Right cardiac atrium (tissue), 5 donors: ENCODE measurements around the gene AP2S1. TPM values are rescaled to one million over a fixed set of nuclear protein-coding genes. Genes with fewer than 3 reads are reported as not detected.

Experiments
- ATAC-seq, 2 donors: fragments of 200-7000 bp; cut with Tn5 transposase; one replicate each; pipeline versions ENCODE4 v1.8.0 to v1.9.1; 2020; ENCODE audit warnings: moderate library complexity in 2 of 2, mild to moderate bottlenecking in 1 of 2
- DNase-seq, 3 donors: peaks; one replicate each; pipeline ENCODE4 v3.0.0-alpha.2; 2020
- H3K27ac ChIP-seq: one replicate; pipeline ENCODE4 v1.5.1; 2013; ENCODE audit warnings: mild to moderate bottlenecking, low read length, control low read depth, moderate library complexity
- H3K27me3 ChIP-seq: one replicate; pipeline ENCODE4 v1.6.1; 2013; ENCODE audit not compliant: control insufficient read depth, insufficient read depth
- H3K4me1 ChIP-seq: one replicate; pipeline ENCODE4 v1.6.1; 2013; ENCODE audit warnings: low read length; ENCODE audit not compliant: control insufficient read depth, insufficient read depth
- H3K4me3 ChIP-seq: one replicate; pipeline ENCODE4 v1.5.1; 2013; ENCODE audit warnings: low read length, control low read depth
- H3K9me3 ChIP-seq: one replicate; pipeline ENCODE4 v1.6.1; 2013; ENCODE audit warnings: low read length; ENCODE audit not compliant: control insufficient read depth
- WGBS: extraction: QIAGEN DNeasy Blood & Tissue Kit; methylation state at CpG from one replicate; pipeline ENCODE4 v1.1.7; 2013; 5-methylcytosine and 5-hydroxymethylcytosine counted together
- intact Hi-C, 4 donors: fragments of 100-400 bp; cut with DNase I; formaldehyde crosslinking; loops; one replicate each; pipeline versions ENCODE4 v1.11.0 to v1.14.0; 2022 to 2023
- polyA plus RNA-seq: library from polyadenylated mRNA; stranded (reverse); fragments of 200-250 nt; gene quantifications from one replicate; pipeline ENCODE4 v1.2.3, GENCODE V29; 2013
- total RNA-seq, 4 donors: library from RNA; stranded (reverse); fragmentation: NEBNext Ultra II Directional; extraction: Animal tissue kit (Norgen Biotek cat#: 25700); gene quantifications; one replicate each; pipeline ENCODE4 v1.2.1, GENCODE V29; 2021
- donor health status: healthy with polysubstance abuse.
- donor health status: DM: no; HTN: yes; CAD: no.
- donor health status: DM: no; HTN: no; CAD: no.
- donor health status: DM: no; HTN: yes; CAD: no; lungs with severe emphysema.
- donor health status: DM: yes; HTN: yes; CAD: no.

AP2S1 gene
- total and polyA plus RNA-seq, 5 donors = 83.0 to 102 (median 91.7) TPM

GRCh38 chr19:46841458-46842083 is 9.1 kb downstream of the AP2S1 start:
- Histone ChIP-seq H3K9me3 (no peaks in the 10 kb centered on the region), H3K27me3 (no peaks in the 10 kb centered on the region), H3K4me3 (no peak overlapping the region), H3K4me1 (peaks cover 2% of the 10 kb centered on the region), H3K27ac (peak overlapping the region; percentile 71)
- peak; percentile 80 to 88 (median 88) for DNase-seq
- ATAC-seq = peak; percentile 71 to 73
- WGBS = 42% methylated on average over 12 of the region's 12 CpGs
- intact Hi-C loops = loop anchor here in 3 of 4 donors (2.0 to 10.0 kb wide), 2 partner anchors 85 to 227 kb away; no protein-coding TSS in a partner anchor

- no peaks in the 10 kb centered on the region for H3K27me3 ChIP-seq
- ATAC-seq (peak; percentile 52 to 55), DNase-seq (peak; percentile 47 to 84 (median 76))
- H3K9me3 ChIP-seq = no peaks in the 10 kb centered on the region
- peaks cover 2% of the 10 kb centered on the region for H3K4me1 ChIP-seq
- no peak overlapping the region for H3K4me3 ChIP-seq
- WGBS = 18% methylated on average over 13 of the region's 13 CpGs
- intact Hi-C loops = loop anchor here in 3 of 4 donors (2.0 to 10.0 kb wide), 2 partner anchors 84 to 226 kb away; no protein-coding TSS in a partner anchor
- H3K27ac ChIP-seq = peak overlapping the region; percentile 13
Observed at GRCh38 chr19:46840498-46840942, 10.1 kb downstream of the AP2S1 start.

GRCh38 chr19:46839752-46840497 is 10.7 kb downstream of the AP2S1 start:
- H3K27me3 ChIP-seq = no peaks in the 10 kb centered on the region
- H3K4me3 ChIP-seq = no peak overlapping the region
- H3K9me3 ChIP-seq = no peaks in the 10 kb centered on the region
- DNase-seq (no peak), ATAC-seq (no peak)
- WGBS = 77% methylated on average over 12 of the region's 12 CpGs
- H3K27ac ChIP-seq = no peak overlapping the region
- intact Hi-C loops = loop anchor here (2.0 to 10.0 kb wide), 2 partner anchors 83 to 225 kb away; no protein-coding TSS in a partner anchor
- H3K4me1 ChIP-seq = peaks cover 2% of the 10 kb centered on the region

GRCh38 chr19:46838160-46838559 is 12.5 kb downstream of the AP2S1 start:
- DNase-seq = peak in 1 of 3 donors; percentile 61
- H3K9me3 ChIP-seq = no peaks in the 10 kb centered on the region
- WGBS = 81% methylated on average over 20 of the region's 20 CpGs
- H3K27ac ChIP-seq = no peak overlapping the region
- no peak overlapping the region for H3K4me3 ChIP-seq
- no peaks in the 10 kb centered on the region for H3K27me3 ChIP-seq
- H3K4me1 ChIP-seq = peaks cover 2% of the 10 kb centered on the region
- no peak for ATAC-seq
- intact Hi-C loops = loop anchor here in 1 of 4 donors (2.0 kb wide), 1 partner anchor 81 kb away; no protein-coding TSS in a partner anchor

GRCh38 chr19:46834984-46835383 is 15.7 kb downstream of the AP2S1 start:
- peak in 1 of 3 donors; percentile 2 for DNase-seq
- no peak for ATAC-seq
- H3K4me1 ChIP-seq = no peaks in the 10 kb centered on the region
- H3K4me3 ChIP-seq = no peak overlapping the region
- no peak overlapping the region for H3K27ac ChIP-seq
- intact Hi-C loops = no loop called here
- no peaks in the 10 kb centered on the region for H3K9me3 ChIP-seq
- WGBS = 94% methylated on average over 6 of the region's 6 CpGs
- no peaks in the 10 kb centered on the region for H3K27me3 ChIP-seq

- ATAC-seq (no peak), DNase-seq (no peak)
- H3K27me3 ChIP-seq = no peaks in the 10 kb centered on the region
- H3K9me3 ChIP-seq = no peaks in the 10 kb centered on the region
- intact Hi-C loops = no loop called here
- no peak overlapping the region for H3K27ac ChIP-seq
- WGBS = 79% methylated on average over 5 of the region's 5 CpGs
- H3K4me3 ChIP-seq = no peak overlapping the region
- H3K4me1 ChIP-seq = no peaks in the 10 kb centered on the region
Observed at GRCh38 chr19:46834121-46834520, 16.5 kb downstream of the AP2S1 start.

- H3K27me3 ChIP-seq = no peaks in the 10 kb centered on the region
- no peaks in the 10 kb centered on the region for H3K4me1 ChIP-seq
- H3K27ac ChIP-seq = no peak overlapping the region
- no peak overlapping the region for H3K4me3 ChIP-seq
- DNase-seq (no peak), ATAC-seq (no peak)
- WGBS = over 99% methylated on average over 2 of the region's 2 CpGs
- intact Hi-C loops = no loop called here
- no peaks in the 10 kb centered on the region for H3K9me3 ChIP-seq
Observed at GRCh38 chr19:46830864-46831263, 19.8 kb downstream of the AP2S1 start.

- intact Hi-C loops = no loop called here
- Histone ChIP-seq H3K27me3 (no peaks in the 10 kb centered on the region), H3K4me1 (no peaks in the 10 kb centered on the region), H3K4me3 (no peak overlapping the region), H3K9me3 (no peaks in the 10 kb centered on the region), H3K27ac (no peak overlapping the region)
- ATAC-seq (no peak), DNase-seq (no peak)
- WGBS = 79% methylated on average over 5 of the region's 5 CpGs
Observed at GRCh38 chr19:46828484-46828883, 22.2 kb downstream of the AP2S1 start.

- intact Hi-C loops = no loop called here
- Histone ChIP-seq H3K9me3 (no peaks in the 10 kb centered on the region), H3K27me3 (no peaks in the 10 kb centered on the region), H3K4me1 (no peaks in the 10 kb centered on the region), H3K4me3 (no peak overlapping the region), H3K27ac (no peak overlapping the region)
- no peak for ATAC-seq
- WGBS = 89% methylated on average over 5 of the region's 5 CpGs
- DNase-seq = no peak
Observed at GRCh38 chr19:46825731-46826055, 25.0 kb downstream of the AP2S1 start.

GRCh38 chr19:46824890-46825730 is 25.5 kb downstream of the AP2S1 start:
- peak in 1 of 2 donors; percentile 44 for ATAC-seq
- Histone ChIP-seq H3K9me3 (no peaks in the 10 kb centered on the region), H3K4me3 (no peak overlapping the region), H3K27me3 (no peaks in the 10 kb centered on the region), H3K27ac (no peak overlapping the region), H3K4me1 (no peaks in the 10 kb centered on the region)
- intact Hi-C loops = no loop called here
- DNase-seq = no peak
- WGBS = 73% methylated on average over 21 of the region's 21 CpGs

GRCh38 chr19:46823049-46823448 is 27.6 kb downstream of the AP2S1 start:
- no peaks in the 10 kb centered on the region for H3K9me3 ChIP-seq
- 86% methylated on average over 6 of the region's 6 CpGs for WGBS
- intact Hi-C loops = no loop called here

More at GRCh38 chr19:46823049-46823448, 27.6 kb downstream of the AP2S1 start:
- DNase-seq (no peak), ATAC-seq (no peak)
- H3K4me3 ChIP-seq = no peak overlapping the region
- no peak overlapping the region for H3K27ac ChIP-seq
- no peaks in the 10 kb centered on the region for H3K27me3 ChIP-seq
- no peaks in the 10 kb centered on the region for H3K4me1 ChIP-seq
